ENCODE results near the gene ST8SIA2.

ST8SIA2 gene

GRCh38 chr15:92399271-92399950 lies 5.7 kb downstream of the ST8SIA2 start:
- DNase-seq = no peak

GRCh38 chr15:92400573-92400972 lies 6.9 kb downstream of the ST8SIA2 start:
- DNase-seq = no peak

GRCh38 chr15:92400980-92401787 lies 7.5 kb downstream of the ST8SIA2 start:
- DNase-seq = no peak

GRCh38 chr15:92402751-92403150 lies 9.1 kb downstream of the ST8SIA2 start:
- DNase-seq = no peak

- DNase-seq = no peak
Measured at GRCh38 chr15:92405942-92406341, 12.3 kb downstream of the ST8SIA2 start.

GRCh38 chr15:92407321-92407720 lies 13.6 kb downstream of the ST8SIA2 start:
- DNase-seq = no peak

GRCh38 chr15:92407916-92408315 lies 14.2 kb downstream of the ST8SIA2 start:
- DNase-seq = no peak

- DNase-seq = no peak
Measured at GRCh38 chr15:92409006-92409405, 15.3 kb downstream of the ST8SIA2 start.

GRCh38 chr15:92409521-92409920 lies 15.8 kb downstream of the ST8SIA2 start:
- no peak for DNase-seq

- no peak for DNase-seq
Measured at GRCh38 chr15:92410537-92410936, 16.9 kb downstream of the ST8SIA2 start.

- no peak for DNase-seq
Measured at GRCh38 chr15:92411256-92411655, 17.6 kb downstream of the ST8SIA2 start.

- no peak for DNase-seq
Measured at GRCh38 chr15:92413510-92413909, 19.8 kb downstream of the ST8SIA2 start.

- DNase-seq = no peak
Measured at GRCh38 chr15:92415639-92416297, 22.1 kb downstream of the ST8SIA2 start.

GRCh38 chr15:92416557-92416956 lies 22.9 kb downstream of the ST8SIA2 start:
- DNase-seq = no peak

GRCh38 chr15:92417716-92418115 lies 24.0 kb downstream of the ST8SIA2 start:
- DNase-seq = no peak

GRCh38 chr15:92418864-92419263 lies 25.2 kb downstream of the ST8SIA2 start:
- DNase-seq = no peak

GRCh38 chr15:92421976-92422375 lies 28.3 kb downstream of the ST8SIA2 start:
- DNase-seq = no peak

GRCh38 chr15:92425578-92426225 lies 32.0 kb downstream of the ST8SIA2 start:
- DNase-seq = no peak

- no peak for DNase-seq
Measured at GRCh38 chr15:92429378-92430068, 35.8 kb downstream of the ST8SIA2 start.

- DNase-seq = no peak
Measured at GRCh38 chr15:92430069-92430440, 36.4 kb downstream of the ST8SIA2 start.

- no peak for DNase-seq
Measured at GRCh38 chr15:92435145-92435544, 41.5 kb downstream of the ST8SIA2 start.

- DNase-seq = no peak
Measured at GRCh38 chr15:92438471-92438870, 44.8 kb downstream of the ST8SIA2 start.

- no peak for DNase-seq
Measured at GRCh38 chr15:92443381-92443780, 49.7 kb downstream of the ST8SIA2 start.
